Fibroblast of skin of abdomen (primary cell): ENCODE measurements around the gene FNBP1. TPM values are rescaled to one million over a fixed set of nuclear protein-coding genes. Genes with fewer than 3 reads are reported as not detected.

Experiments
- DNase-seq: peaks from one replicate; pipeline ENCODE4 v3.0.0-alpha.2; 2013
- polyA plus RNA-seq, 2 experiments: library from polyadenylated mRNA; unstranded; fragments of 120-200 nt; gene quantifications; one replicate each; pipeline ENCODE4 v1.2.1, GENCODE V29; 2013; ENCODE audit not compliant: insufficient read length in 2 of 2

The FNBP1 gene
- 34.9 TPM for polyA plus RNA-seq (2013, experiment 1 of 2; ENCODE audit: insufficient read length)
- 32.7 TPM for polyA plus RNA-seq (2013, experiment 2 of 2; ENCODE audit: insufficient read length)

- DNase-seq: peak; percentile 80
These were observed at the start of gene FNBP1 for GRCh38 chr9:130042885-130043653. Gene FNBP1 (minus strand): TSS chr9:130043189. CDS start chr9:130042975, 214 bp downstream.

- no peak for DNase-seq
These were observed 47.9 kb upstream of the FNBP1 start for GRCh38 chr9:130090915-130091314.

GRCh38 chr9:130089141-130089540, 46.2 kb upstream of the FNBP1 start:
- no peak for DNase-seq

- DNase-seq: no peak
These were observed 45.1 kb upstream of the FNBP1 start for GRCh38 chr9:130088051-130088450.

GRCh38 chr9:130084337-130084736, 41.3 kb upstream of the FNBP1 start:
- DNase-seq: no peak

GRCh38 chr9:130078547-130078946, 35.6 kb upstream of the FNBP1 start:
- DNase-seq: no peak

- peak; percentile 63 for DNase-seq
These were observed 30.4 kb upstream of the FNBP1 start for GRCh38 chr9:130073373-130073772.

GRCh38 chr9:130072515-130073235, 29.7 kb upstream of the FNBP1 start:
- DNase-seq: peak; percentile 47

- no peak for DNase-seq
These were observed 26.1 kb upstream of the FNBP1 start for GRCh38 chr9:130069048-130069447.

- no peak for DNase-seq
These were observed 21.6 kb upstream of the FNBP1 start for GRCh38 chr9:130064621-130065020.

GRCh38 chr9:130062750-130063149, 19.8 kb upstream of the FNBP1 start:
- no peak for DNase-seq

GRCh38 chr9:130060296-130060695, 17.3 kb upstream of the FNBP1 start:
- DNase-seq: no peak

GRCh38 chr9:130058887-130059286, 15.9 kb upstream of the FNBP1 start:
- DNase-seq: peak; percentile 29

- no peak for DNase-seq
These were observed 15.2 kb upstream of the FNBP1 start for GRCh38 chr9:130058154-130058553.

GRCh38 chr9:130054820-130055219, 11.8 kb upstream of the FNBP1 start:
- no peak for DNase-seq

GRCh38 chr9:130054325-130054786, 11.4 kb upstream of the FNBP1 start:
- DNase-seq: no peak

GRCh38 chr9:130053504-130054324, 10.7 kb upstream of the FNBP1 start, which contains the start of gene GPR107:
Gene GPR107 (plus strand): TSS chr9:130053906. CDS start chr9:130053933, 27 bp downstream.
- peak; percentile 67 for DNase-seq

GRCh38 chr9:130053109-130053503, 10.1 kb upstream of the FNBP1 start:
- DNase-seq: no peak

GRCh38 chr9:130051855-130052254, 8.9 kb upstream of the FNBP1 start:
- DNase-seq: no peak

GRCh38 chr9:130050462-130050861, 7.5 kb upstream of the FNBP1 start:
- DNase-seq: no peak

GRCh38 chr9:130049431-130050210, 6.6 kb upstream of the FNBP1 start:
- no peak for DNase-seq
